ENCODE measurements around the gene KCNC2.

DNA sequence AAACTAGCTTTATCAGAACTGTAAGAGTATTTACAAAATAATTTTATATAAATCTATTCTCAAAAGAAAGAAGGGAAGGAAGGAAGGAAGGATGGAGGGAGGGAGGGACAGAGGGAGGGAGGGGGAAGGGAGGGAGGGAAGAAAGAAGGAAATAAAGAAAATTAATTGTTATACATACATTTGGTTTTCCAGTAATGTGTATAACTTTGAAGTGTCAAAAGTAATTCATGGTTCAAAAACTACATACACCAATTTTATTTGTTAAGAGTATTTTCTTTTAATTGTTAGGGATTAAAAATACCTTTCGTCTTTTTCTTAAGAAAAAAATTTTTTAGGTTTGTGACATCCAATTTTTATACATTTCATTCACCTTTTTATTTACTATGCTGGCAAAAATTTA lies 17.5 kb upstream of the KCNC2 start:
- no peak for TF ChIP-seq EZH2 (IDR thresholded peaks at IDR 0.05; ENCODE audit: low read depth)
- TF ChIP-seq, protein P1, sequence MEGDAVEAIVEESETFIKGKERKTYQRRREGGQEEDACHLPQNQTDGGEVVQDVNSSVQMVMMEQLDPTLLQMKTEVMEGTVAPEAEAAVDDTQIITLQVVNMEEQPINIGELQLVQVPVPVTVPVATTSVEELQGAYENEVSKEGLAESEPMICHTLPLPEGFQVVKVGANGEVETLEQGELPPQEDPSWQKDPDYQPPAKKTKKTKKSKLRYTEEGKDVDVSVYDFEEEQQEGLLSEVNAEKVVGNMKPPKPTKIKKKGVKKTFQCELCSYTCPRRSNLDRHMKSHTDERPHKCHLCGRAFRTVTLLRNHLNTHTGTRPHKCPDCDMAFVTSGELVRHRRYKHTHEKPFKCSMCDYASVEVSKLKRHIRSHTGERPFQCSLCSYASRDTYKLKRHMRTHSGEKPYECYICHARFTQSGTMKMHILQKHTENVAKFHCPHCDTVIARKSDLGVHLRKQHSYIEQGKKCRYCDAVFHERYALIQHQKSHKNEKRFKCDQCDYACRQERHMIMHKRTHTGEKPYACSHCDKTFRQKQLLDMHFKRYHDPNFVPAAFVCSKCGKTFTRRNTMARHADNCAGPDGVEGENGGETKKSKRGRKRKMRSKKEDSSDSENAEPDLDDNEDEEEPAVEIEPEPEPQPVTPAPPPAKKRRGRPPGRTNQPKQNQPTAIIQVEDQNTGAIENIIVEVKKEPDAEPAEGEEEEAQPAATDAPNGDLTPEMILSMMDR (conservative IDR thresholded peaks at IDR 0.05), result no peak
